Measurements from ENCODE around the gene RPS6KL1.

Gene RPS6KL1

DNA sequence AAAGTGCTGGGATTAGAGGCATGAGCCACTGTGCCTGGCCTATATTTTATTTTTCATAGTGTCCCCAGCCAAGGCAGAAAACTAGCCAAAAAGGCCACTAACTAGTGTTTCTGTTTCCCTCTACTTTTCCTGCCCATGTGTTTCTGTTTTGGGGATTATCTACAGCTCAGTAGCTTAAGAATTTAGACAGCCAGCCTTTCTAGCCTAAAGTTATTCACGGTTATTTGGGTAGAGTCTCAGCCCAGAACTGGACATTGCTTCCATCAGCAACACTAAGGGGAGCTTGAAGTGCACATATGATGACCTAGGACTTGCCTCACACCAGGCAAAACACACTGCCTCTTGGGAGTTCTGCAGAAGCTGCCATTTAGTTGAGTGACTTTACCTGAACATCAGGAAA lies 65.0 kb downstream of the RPS6KL1 start:
- DNase-seq (ENCODE audit: low read depth in 2 of 2), result no peak

DNA sequence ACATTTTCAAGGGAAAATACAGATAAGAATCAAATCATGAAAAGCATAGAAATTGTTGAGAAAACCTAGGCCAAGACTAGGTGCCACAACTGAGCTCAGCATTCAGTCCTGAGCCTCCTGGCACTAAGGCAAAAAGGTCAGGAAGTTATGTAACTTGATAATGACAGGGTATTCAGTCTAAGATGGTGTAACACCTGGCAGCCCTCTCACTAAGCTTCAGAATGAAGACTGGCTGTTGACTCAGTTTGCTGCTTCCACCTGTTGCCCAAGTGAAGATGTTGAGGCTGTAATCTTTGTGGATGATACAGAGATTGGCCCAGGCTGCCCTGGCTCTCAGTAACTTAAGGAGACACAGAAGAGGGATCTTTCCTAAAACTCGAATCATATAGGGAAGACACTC lies 66.7 kb downstream of the RPS6KL1 start:
- DNase-seq (ENCODE audit: low read depth in 2 of 2), result no peak

DNA sequence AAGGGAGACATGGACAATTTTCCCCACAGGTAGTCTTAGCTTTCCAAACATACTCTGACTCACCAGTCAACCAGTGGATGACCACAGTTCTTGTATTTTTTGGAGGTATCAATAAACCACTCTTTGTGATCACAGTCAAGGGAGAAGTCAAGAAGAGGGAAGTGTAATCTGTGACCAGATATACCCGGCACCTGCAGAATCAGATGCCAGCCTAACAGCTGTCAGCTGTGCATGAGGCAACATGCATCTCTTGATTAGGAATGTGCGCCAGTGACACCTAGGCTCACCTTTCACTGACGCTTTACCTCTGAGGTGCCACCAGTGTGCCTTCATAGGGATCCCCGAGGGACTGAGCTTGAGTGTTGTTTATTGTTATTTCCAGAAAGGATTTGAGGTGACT lies 67.1 kb downstream of the RPS6KL1 start:
- DNase-seq (ENCODE audit: low read depth in 2 of 2), result no peak

DNA sequence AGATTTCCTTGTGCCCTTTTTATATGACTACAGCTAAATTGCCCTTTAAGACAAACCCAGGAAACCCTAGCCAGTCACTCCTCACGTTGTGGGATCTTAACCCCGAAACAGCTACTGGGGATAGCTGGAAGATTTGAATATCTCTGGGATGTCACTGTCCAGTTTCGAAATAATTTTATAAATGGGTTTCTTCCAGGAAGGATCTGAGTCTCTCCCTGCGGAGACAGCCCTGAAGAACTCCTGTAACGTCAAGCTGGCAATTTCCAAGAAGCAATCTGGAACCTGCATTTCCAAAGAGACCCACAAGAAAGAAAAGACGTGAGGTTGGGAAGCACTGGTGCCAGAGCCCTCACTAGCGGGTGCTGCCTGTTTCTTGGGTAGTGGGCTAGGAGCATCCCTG lies 68.0 kb downstream of the RPS6KL1 start:
- DNase-seq (ENCODE audit: low read depth in 2 of 2), result no peak
